ENCODE results near the gene JKAMP.

DNA sequence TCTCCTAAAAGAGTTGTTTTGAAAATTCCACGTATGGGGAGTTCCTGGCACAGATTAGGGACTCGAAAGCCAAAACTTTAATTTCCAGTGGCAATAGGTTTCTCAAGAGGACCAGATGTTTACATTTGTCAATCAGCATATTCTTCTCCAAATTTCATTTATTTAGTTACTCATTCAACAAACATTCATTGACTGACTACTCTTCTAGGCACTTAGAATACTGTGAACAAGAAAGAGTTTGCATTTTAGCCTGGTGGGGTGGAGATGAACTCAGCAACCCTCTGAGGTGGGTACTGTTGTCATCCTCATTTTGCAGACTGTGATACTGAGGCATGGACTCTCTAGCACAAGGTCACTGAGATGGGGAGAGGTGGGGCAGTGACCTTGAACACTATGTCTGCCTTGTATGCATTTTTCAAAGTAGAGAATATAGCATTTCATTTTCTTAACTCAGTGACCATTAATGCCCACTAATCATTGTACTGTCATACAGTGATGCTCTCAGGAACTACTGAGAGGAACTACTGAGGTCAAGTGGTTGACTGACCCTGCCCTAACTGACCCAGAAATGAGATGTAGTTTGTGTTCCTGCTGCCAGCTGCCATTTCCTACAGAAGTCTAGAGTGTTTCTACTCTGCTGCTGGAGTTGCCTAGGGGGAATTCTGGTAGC, 2.3 kb upstream of the JKAMP start:
- TF ChIP-seq, protein P1, sequence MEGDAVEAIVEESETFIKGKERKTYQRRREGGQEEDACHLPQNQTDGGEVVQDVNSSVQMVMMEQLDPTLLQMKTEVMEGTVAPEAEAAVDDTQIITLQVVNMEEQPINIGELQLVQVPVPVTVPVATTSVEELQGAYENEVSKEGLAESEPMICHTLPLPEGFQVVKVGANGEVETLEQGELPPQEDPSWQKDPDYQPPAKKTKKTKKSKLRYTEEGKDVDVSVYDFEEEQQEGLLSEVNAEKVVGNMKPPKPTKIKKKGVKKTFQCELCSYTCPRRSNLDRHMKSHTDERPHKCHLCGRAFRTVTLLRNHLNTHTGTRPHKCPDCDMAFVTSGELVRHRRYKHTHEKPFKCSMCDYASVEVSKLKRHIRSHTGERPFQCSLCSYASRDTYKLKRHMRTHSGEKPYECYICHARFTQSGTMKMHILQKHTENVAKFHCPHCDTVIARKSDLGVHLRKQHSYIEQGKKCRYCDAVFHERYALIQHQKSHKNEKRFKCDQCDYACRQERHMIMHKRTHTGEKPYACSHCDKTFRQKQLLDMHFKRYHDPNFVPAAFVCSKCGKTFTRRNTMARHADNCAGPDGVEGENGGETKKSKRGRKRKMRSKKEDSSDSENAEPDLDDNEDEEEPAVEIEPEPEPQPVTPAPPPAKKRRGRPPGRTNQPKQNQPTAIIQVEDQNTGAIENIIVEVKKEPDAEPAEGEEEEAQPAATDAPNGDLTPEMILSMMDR (IDR thresholded peaks at IDR 0.05; ENCODE audit: low read length) = no peak
- TF ChIP-seq EZH2 (optimal IDR thresholded peaks at IDR 0.05; ENCODE audit: low read depth, low read length) (no peak), EZH2phosphoT487 (IDR thresholded peaks at IDR 0.05; ENCODE audit: low read length) (no peak)
